H1 (cell line): ENCODE measurements around the gene FOXL2NB. TPM values are rescaled to one million over a fixed set of nuclear protein-coding genes. Genes with fewer than 3 reads are reported as not detected.

Experiments used
- CTCF ChIA-PET: fragments of 300-600 bp; sonication (Branson Sonifier 250); formaldehyde crosslinking; loops from one replicate; lab custom pipeline; 2021; ENCODE audit not compliant: partially characterized antibody; lab: Charles Lee
- POLR2A ChIA-PET: fragments of 300-600 bp; sonication (Branson Sonifier 250); formaldehyde crosslinking; loops from one replicate; lab custom pipeline; 2021; ENCODE audit warnings: inconsistent platforms; ENCODE audit not compliant: partially characterized antibody; lab: Charles Lee
- DNase-seq, 2 experiments: peaks; one replicate each; pipeline versions ENCODE4 v3.0.0 to v3.0.0-alpha.2; 2010 to 2022; ENCODE audit warnings: low spot score in 2 of 2, low read depth in 1 of 2, mixed read lengths in 1 of 2
- FAIRE-seq: peaks from 2 replicates; lab custom pipeline; 2011; peaks lifted over from hg19 to GRCh38; lab: Jason Lieb, UNC
- H2AFZ ChIP-seq: 2 replicates; pipeline ENCODE4 v1.8.1; 2012; ENCODE audit warnings: low read length, inconsistent platforms
- H2AK5ac ChIP-seq: 2 replicates; pipeline ENCODE4 v1.6.1; 2013; ENCODE audit warnings: low read depth, low read length
- H2BK120ac ChIP-seq: replicated peaks from 2 replicates; pipeline ENCODE3; 2013; ENCODE audit warnings: low read depth, low read length, inconsistent platforms
- H2BK12ac ChIP-seq: 2 replicates; pipeline ENCODE4 v1.6.1; 2013; ENCODE audit warnings: low read depth, low read length
- H2BK15ac ChIP-seq: 2 replicates; pipeline ENCODE4 v1.6.1; 2013; ENCODE audit warnings: low read length
- H2BK20ac ChIP-seq: 2 replicates; pipeline ENCODE4 v1.6.1; 2013; ENCODE audit warnings: low read length
- H2BK5ac ChIP-seq: 2 replicates; pipeline ENCODE4 v1.6.1; 2013; ENCODE audit warnings: low read depth, low read length
- H3K14ac ChIP-seq: 2 replicates; pipeline ENCODE4 v1.6.1; 2013; ENCODE audit warnings: inconsistent platforms; ENCODE audit not compliant: insufficient read length
- H3K18ac ChIP-seq: 2 replicates; pipeline ENCODE4 v1.6.1; 2013; ENCODE audit warnings: low read length; ENCODE audit errors: extremely low read depth
- H3K23ac ChIP-seq: 2 replicates; pipeline ENCODE4 v1.6.1; 2013; ENCODE audit warnings: inconsistent platforms; ENCODE audit not compliant: insufficient read length
- H3K23me2 ChIP-seq: 2 replicates; pipeline ENCODE4 v1.6.1; 2013; ENCODE audit warnings: low read depth, low read length
- H3K27ac ChIP-seq: 2 replicates; pipeline ENCODE4 v1.6.1; 2011; ENCODE audit warnings: low read depth, low read length, inconsistent platforms
- H3K27me3 ChIP-seq, 4 experiments: replicated peaks in 1 of 4; 1 replicate in 1 of 4; 2 replicates in 3 of 4; pipeline versions ENCODE4 v1.6.1 to v1.8.1; 2011 to 2013; ENCODE audit warnings: low read length in 3 of 4, mild to moderate bottlenecking in 3 of 4, inconsistent platforms in 2 of 4, mixed read lengths in 2 of 4, moderate library complexity in 1 of 4; ENCODE audit not compliant: control insufficient read depth in 3 of 4, insufficient read depth in 3 of 4; ENCODE audit errors: extremely low read depth in 1 of 4
- H3K36me3 ChIP-seq, 4 experiments: 2 replicates each; pipeline versions ENCODE4 v1.6.1 to v1.8.1; 2011 to 2013; ENCODE audit warnings: mild to moderate bottlenecking in 4 of 4, low read length in 3 of 4, moderate library complexity in 2 of 4, control low read depth in 1 of 4, inconsistent platforms in 1 of 4; ENCODE audit not compliant: insufficient read depth in 4 of 4, control insufficient read depth in 2 of 4
- H3K4ac ChIP-seq: replicated peaks from 2 replicates; pipeline ENCODE3; 2013; ENCODE audit warnings: low read length, low read depth, mixed read lengths, inconsistent platforms; ENCODE audit not compliant: insufficient read length
- H3K4me1 ChIP-seq, 4 experiments: replicated peaks in 1 of 4; 1 replicate in 1 of 4; 2 replicates in 3 of 4; pipeline versions ENCODE4 v1.6.1 to v1.8.1; 2011 to 2013; ENCODE audit warnings: low read length in 3 of 4, inconsistent platforms in 2 of 4, mixed read lengths in 1 of 4; ENCODE audit not compliant: insufficient read depth in 4 of 4, control insufficient read depth in 3 of 4
- H3K4me2 ChIP-seq, 2 experiments: 2 replicates each; pipeline versions ENCODE4 v1.6.1 to v1.8.1; 2011 to 2013; ENCODE audit warnings: low read depth in 2 of 2, low read length in 2 of 2, control low read depth in 1 of 2, inconsistent platforms in 1 of 2, mild to moderate bottlenecking in 1 of 2; ENCODE audit not compliant: insufficient read depth in 1 of 2
- H3K4me3 ChIP-seq, 4 experiments: fragments of 200-600, 300-600 bp in 1 of 4; sonication (generic), shearing (Covaris generic), sonication (Bioruptor Twin) in 1 of 4; 2 replicates each; pipeline versions ENCODE4 v1.5.1 to v1.8.1; 2011 to 2016; ENCODE audit warnings: low read length in 4 of 4, low read depth in 3 of 4, control low read depth in 2 of 4, inconsistent platforms in 2 of 4, mild to moderate bottlenecking in 2 of 4, mixed read lengths in 1 of 4, moderate library complexity in 1 of 4; ENCODE audit not compliant: insufficient read depth in 2 of 4; ENCODE audit errors: extremely low read depth in 1 of 4
- H3K56ac ChIP-seq: replicated peaks from 2 replicates; pipeline ENCODE3; 2013; ENCODE audit warnings: low read depth, mild to moderate bottlenecking, mixed read lengths, low read length, inconsistent platforms; ENCODE audit not compliant: insufficient read length
- H3K79me1 ChIP-seq: 2 replicates; pipeline ENCODE4 v1.6.1; 2013; ENCODE audit warnings: low read depth, low read length, control low read depth
- H3K79me2 ChIP-seq, 2 experiments: 2 replicates each; pipeline versions ENCODE4 v1.6.1 to v1.8.1; 2012 to 2013; ENCODE audit warnings: low read length in 2 of 2, mild to moderate bottlenecking in 2 of 2, inconsistent platforms in 1 of 2; ENCODE audit not compliant: insufficient read depth in 2 of 2, control insufficient read depth in 1 of 2
- H3K9ac ChIP-seq, 4 experiments: replicated peaks in 1 of 4; 1 replicate in 1 of 4; 2 replicates in 3 of 4; pipeline versions ENCODE4 v1.6.1 to v1.8.1; 2011 to 2013; ENCODE audit warnings: low read depth in 3 of 4, low read length in 3 of 4, control low read depth in 2 of 4, mild to moderate bottlenecking in 2 of 4, moderate library complexity in 2 of 4, inconsistent platforms in 1 of 4; ENCODE audit errors: extremely low read depth in 1 of 4
- H3K9me3 ChIP-seq, 2 experiments: 2 replicates each; pipeline versions ENCODE4 v1.6.1 to v1.8.1; 2012 to 2013; ENCODE audit warnings: mild to moderate bottlenecking in 2 of 2, moderate library complexity in 2 of 2, control low read depth in 1 of 2, inconsistent platforms in 1 of 2, low read depth in 1 of 2, low read length in 1 of 2, mixed read lengths in 1 of 2; ENCODE audit not compliant: insufficient read depth in 2 of 2
- H4K20me1 ChIP-seq, 2 experiments: replicated peaks in 1 of 2; 2 replicates each; pipeline versions ENCODE3 to v1.8.1; 2011 to 2013; ENCODE audit warnings: inconsistent platforms in 2 of 2, low read length in 2 of 2, mild to moderate bottlenecking in 1 of 2; ENCODE audit not compliant: insufficient read depth in 2 of 2, control insufficient read depth in 1 of 2
- H4K5ac ChIP-seq: 2 replicates; pipeline ENCODE4 v1.6.1; 2013; ENCODE audit warnings: low read length, low read depth, mixed read lengths, inconsistent platforms; ENCODE audit not compliant: insufficient read length
- H4K8ac ChIP-seq: 2 replicates; pipeline ENCODE4 v1.8.0; 2013; ENCODE audit warnings: mild to moderate bottlenecking, moderate library complexity, low read length, inconsistent platforms; ENCODE audit not compliant: insufficient read depth; ENCODE audit errors: extremely low read depth
- H4K91ac ChIP-seq: replicated peaks from 2 replicates; pipeline ENCODE3; 2013; ENCODE audit warnings: low read length, mixed read lengths, inconsistent platforms; ENCODE audit not compliant: insufficient read length
- ASH2L ChIP-seq: fragments of 200-600, 300-600 bp; sonication (generic); IDR thresholded peaks from one replicate; pipeline ENCODE4 v1.7.1; 2017; ENCODE audit warnings: low read length
- CBX8 ChIP-seq: fragments of 300-800, 300-1000 bp; sonication (generic); IDR thresholded peaks from 2 replicates; pipeline ENCODE4 v1.7.1; 2016; ENCODE audit warnings: low read depth, low read length, borderline replicate concordance
- GTF2F1 ChIP-seq: IDR thresholded peaks from 2 replicates; pipeline ENCODE4 v1.6.1; 2012; ENCODE audit warnings: low read depth, low read length, improper control_type of control experiment, borderline replicate concordance
- NANOG ChIP-seq: IDR thresholded peaks from 2 replicates; pipeline ENCODE4 v1.6.1; 2011; ENCODE audit warnings: low read length, low read depth, mild to moderate bottlenecking, inconsistent platforms; ENCODE audit not compliant: insufficient read depth, poor library complexity, severe bottlenecking
- PHF8 ChIP-seq: fragments of 200-600 bp; sonication (generic); conservative IDR thresholded peaks from 2 replicates; pipeline ENCODE4 v1.7.1; 2012; ENCODE audit warnings: low read depth, mild to moderate bottlenecking, inconsistent platforms, low read length, moderate library complexity
- RXRA ChIP-seq: IDR thresholded peaks from 2 replicates; pipeline ENCODE4 v1.6.1; 2011; ENCODE audit warnings: low read depth, mild to moderate bottlenecking, low read length, moderate library complexity; ENCODE audit not compliant: insufficient read depth
- SP2 ChIP-seq: IDR thresholded peaks from 2 replicates; pipeline ENCODE4 v1.6.1; 2012; ENCODE audit warnings: mild to moderate bottlenecking, low read length, inconsistent platforms
- WGBS, 2 experiments: shearing (Covaris generic) in 1 of 2; methylation state at CpG; one replicate each; pipeline versions ENCODE4 v1.1.6 to v1.1.7; 2013 to 2015; ENCODE audit warnings: low lambda C conversion rate in 2 of 2, mixed read lengths in 2 of 2, inconsistent platforms in 1 of 2, low coverage in 1 of 2, missing lambda C conversion rate in 1 of 2; ENCODE audit not compliant: insufficient replicate concordance in 2 of 2, insufficient coverage in 1 of 2, insufficient read length in 1 of 2; ENCODE audit errors: extremely low coverage in 1 of 2, missing lambda C conversion rate in 1 of 2; 5-methylcytosine and 5-hydroxymethylcytosine counted together
- polyA plus RNA-seq, 7 experiments: library from polyadenylated mRNA; depleted of rRNA in 3 of 7; stranded (reverse) in 5 of 7; unstranded in 2 of 7; fragments of >200 nt in 5 of 7; fragments of 200-250 nt in 2 of 7; gene quantifications; 1 replicate in 5 of 7; 2 replicates in 1 of 7; 4 replicates in 1 of 7; pipeline versions ENCODE4 v1.2.1 to v1.2.3, GENCODE V29; 2011 to 2013; ENCODE audit warnings: missing spikeins in 2 of 7, mixed read lengths in 2 of 7
- total RNA-seq: library from RNA; stranded (reverse); fragmentation: NEBNext Ultra II Directional; extraction: Animal tissue kit (Norgen Biotek cat#: 25700); gene quantifications from 2 replicates; pipeline ENCODE4 v1.2.1, GENCODE V29; 2021

Gene FOXL2NB
- total and polyA plus RNA-seq, 2 of the 8 experiments (the other 6 are each of a cell fraction or from before 2014, with no cell fraction given): 5.4 to 7.3 TPM

DNA sequence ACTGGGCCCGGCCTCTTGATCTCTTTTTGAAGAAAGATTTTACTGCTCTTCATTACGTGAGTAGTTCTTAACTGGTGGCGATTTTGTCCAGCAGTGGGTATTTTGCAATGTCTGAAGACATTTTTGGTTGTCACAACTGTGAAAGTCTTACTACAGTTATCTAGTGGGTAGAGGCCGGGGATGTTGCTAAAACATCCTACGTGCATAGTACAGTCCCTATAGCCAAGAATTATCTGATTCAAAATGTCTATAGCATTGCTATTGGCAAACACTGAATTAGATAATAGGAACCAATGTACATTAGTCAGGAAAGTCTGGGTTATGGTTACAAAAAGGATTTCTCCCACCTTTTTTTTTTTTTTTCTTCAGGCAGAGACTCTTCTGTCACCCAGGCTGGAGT is 38.2 kb upstream of the FOXL2NB start:
- Histone ChIP-seq H2AK5ac (no peak overlapping the region), H3K18ac (no peak overlapping the region), H2AFZ (no peak overlapping the region), H3K4ac (no peak overlapping the region), H2BK20ac (no peak overlapping the region), H3K4me2 (no peak overlapping the region), H2BK12ac (no peak overlapping the region), H3K23me2 (no peaks in the 10 kb centered on the region), H4K91ac (no peak overlapping the region), H3K79me1 (no peaks in the 10 kb centered on the region), H3K36me3 (no peaks in the 10 kb centered on the region), H3K9me3 (no peaks in the 10 kb centered on the region), H4K20me1 (no peaks in the 10 kb centered on the region), H3K14ac (no peak overlapping the region), H4K8ac (no peak overlapping the region), H3K27me3 (no peaks in the 10 kb centered on the region), H2BK5ac (no peak overlapping the region), H2BK120ac (no peak overlapping the region), H3K9ac (no peak overlapping the region), H3K56ac (no peak overlapping the region), H2BK15ac (no peak overlapping the region), H3K27ac (no peak overlapping the region), H3K4me3 (no peak overlapping the region), H4K5ac (no peak overlapping the region), H3K4me1 (no peaks in the 10 kb centered on the region), H3K79me2 (no peaks in the 10 kb centered on the region), H3K23ac (no peak overlapping the region)
- POLR2A ChIA-PET: no interaction called here
- FAIRE-seq (no peak), DNase-seq (no peak)
- WGBS, 2 experiments: 90% methylated on average over 5 of the region's 5 CpGs; no CpG with 5 or more reads in 1 of the 2 experiments
- CTCF ChIA-PET: interaction anchor here (0.6 to 4.5 kb wide), 5 partner anchors 10 to 314 kb away, joined by 3 to 20 read pairs (median 4); no protein-coding TSS in a partner anchor
- no peak for TF ChIP-seq PHF8
- TF ChIP-seq ASH2L: no peak
- TF ChIP-seq NANOG: no peak
- no peak for TF ChIP-seq RXRA
- TF ChIP-seq SP2: no peak
- no peak for TF ChIP-seq CBX8
- TF ChIP-seq GTF2F1: no peak
